ENCODE results near the gene ALCAM.

Gene ALCAM

DNA sequence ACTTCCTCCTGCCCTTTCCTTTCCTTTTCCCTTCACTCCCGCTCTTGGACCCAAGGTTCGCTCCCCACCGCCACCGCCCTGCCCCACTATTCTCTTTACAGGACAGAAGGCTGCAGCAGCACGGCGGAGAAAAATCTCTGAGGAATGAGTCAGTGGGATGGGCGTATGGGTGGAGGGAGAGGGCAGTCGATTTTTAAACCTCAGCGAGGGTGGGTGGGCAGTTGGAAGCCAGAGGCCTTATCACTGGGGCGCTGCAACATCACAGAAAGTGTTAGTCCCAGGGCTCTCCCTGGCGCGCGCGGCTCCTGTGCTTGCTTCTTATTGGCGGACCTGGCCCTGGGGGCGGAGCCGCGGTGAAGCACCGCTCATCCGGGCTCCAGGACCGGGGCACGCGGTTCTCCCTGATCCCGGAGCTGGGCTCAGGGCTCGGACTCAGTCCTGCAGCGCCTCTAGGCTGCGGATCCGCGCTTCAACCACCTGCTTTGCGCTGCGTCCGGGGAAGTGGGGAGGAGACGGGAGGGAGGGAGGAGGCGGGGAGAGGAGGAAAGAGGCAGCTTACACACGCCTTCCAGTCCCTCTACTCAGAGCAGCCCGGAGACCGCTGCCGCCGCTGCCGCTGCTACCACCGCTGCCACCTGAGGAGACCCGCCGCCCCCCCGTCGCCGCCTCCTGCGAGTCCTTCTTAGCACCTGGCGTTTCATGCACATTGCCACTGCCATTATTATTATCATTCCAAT lies at the start of gene ALCAM:
ALCAM (plus strand) TSS at position 584 of the 737 bp plus-strand sequence.
- peak; percentile 75 for DNase-seq

DNA sequence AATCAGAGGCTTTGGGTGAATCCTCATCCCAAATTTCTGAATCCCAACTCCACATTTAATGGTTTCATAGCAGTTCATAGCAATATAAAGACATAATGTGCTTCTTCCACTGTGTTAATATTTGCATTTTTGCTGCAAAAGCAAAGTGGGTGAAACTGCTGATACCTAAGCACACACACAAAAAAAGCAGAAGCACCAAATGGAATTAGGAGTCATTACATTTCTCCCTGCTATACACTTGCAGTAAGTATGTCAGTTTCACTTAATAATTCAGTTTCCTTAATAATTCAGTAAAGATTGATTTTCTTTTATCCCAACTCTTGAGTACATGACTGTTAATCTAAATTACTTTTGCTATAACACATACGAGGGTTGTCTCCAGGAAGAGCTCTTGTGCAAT lies 48.9 kb upstream of the ALCAM start:
- DNase-seq: no peak

DNA sequence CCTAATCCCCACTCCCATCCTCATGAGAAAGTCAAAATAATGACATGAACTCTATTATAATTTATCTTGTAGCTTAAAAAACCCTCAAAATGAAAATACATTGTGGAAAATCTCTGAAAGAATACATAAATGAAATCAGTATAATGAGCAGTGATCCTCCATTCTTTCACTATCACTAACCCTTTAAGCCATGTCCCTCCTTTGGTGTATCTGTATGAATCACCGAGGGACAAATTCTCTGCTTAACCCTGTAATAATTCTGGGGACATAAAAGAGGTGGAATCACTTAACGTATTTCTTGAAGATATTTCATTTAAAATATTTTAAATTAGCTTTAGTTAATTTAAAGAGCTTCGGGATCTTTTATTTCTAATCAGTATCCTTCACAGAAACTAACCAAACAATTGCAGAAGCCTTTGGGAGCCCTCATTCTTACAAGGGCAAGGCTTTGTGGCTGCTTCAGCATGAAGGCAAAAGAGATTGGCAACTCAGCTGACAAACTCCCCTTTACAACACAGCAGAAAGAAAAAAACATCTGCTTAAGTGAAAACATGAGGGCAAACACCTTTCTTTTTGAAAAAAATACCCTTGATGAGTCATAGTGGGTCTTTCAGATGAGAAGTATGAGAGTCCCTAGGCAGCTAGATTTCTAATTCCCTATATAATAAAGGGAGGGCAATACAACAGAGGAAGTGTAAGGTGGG lies 44.0 kb upstream of the ALCAM start:
- no peak for DNase-seq

DNA sequence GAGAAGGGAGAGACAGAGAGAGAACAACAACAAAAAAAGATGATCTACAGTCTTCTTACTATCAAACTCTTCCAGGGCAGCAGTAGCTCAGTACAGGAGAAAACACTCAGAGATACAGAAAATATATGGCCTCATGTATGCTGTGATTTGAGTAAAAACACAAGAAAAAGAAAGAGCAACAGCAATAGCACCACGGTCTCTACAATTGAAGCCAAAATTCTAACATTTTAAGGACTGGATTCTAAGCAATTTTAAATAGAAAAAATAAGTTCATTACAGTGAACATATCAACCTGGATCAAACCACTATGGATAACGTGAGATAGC lies 43.5 kb upstream of the ALCAM start:
- DNase-seq: no peak

DNA sequence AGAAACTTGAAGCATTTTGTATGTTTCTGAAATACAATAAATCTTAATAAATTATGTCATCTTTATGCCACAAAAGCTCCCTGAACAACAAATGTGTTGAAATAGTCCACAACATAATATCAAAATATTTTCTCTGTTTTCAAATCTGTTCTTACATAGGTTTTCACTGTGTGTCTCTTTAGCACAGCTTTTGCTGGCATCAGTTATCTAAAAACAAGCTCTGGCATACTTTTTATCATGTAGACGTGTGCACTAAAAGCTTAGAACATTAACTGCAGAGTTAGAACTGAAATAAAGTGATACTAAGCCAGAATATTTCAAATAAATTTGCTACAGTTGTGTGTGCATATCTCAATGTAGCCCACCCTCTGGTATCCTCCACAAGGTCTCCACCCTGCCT lies 41.8 kb upstream of the ALCAM start:
- no peak for DNase-seq

DNA sequence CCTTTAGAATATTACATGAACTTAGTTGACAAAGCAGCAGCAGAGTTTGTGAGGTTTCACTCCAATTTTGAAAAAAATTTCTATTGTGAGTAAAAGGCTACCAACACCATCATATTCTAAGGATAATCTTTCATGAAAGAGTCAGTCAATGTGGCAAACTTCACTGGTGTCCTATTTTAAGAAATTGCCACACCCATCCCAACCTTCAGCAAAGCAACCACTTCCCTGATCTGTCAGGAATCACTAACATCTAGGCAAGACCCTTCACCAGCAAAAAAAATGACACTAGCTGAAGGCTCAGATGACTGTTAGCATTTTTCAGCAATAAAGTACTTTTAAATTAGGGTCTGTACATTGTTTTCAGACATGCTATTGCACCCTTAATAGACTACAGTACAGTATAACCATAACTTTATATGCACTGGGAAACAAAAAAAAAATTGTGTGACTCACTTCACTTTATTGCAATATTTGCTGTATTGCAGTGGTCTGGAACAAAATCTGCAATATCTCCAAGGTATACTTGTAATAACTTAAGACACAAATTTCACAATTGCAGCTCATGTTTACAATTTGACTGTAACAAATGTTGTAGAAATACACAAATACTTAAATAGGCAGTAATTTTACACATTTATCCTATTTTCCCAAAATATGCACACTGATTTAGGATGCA lies 38.9 kb upstream of the ALCAM start:
- DNase-seq: no peak

DNA sequence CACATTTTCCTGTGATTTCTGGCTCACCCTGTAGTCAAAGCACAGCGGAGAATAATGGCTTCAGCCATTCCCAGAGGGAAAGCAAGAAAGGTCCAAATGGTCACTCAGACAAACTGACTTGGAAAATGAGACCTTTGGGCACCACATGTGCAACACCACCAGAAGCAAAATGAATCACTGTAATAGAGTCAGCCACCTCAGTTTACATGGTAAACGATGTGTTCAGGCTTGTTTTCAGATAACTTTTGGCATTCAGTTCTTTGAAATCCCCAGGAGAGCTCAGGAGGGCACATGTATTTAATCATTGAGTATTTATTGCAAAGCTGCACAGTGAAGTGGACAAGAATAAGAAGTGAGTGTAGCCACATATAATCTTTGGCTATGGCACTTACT lies 38.4 kb upstream of the ALCAM start:
- DNase-seq: no peak

DNA sequence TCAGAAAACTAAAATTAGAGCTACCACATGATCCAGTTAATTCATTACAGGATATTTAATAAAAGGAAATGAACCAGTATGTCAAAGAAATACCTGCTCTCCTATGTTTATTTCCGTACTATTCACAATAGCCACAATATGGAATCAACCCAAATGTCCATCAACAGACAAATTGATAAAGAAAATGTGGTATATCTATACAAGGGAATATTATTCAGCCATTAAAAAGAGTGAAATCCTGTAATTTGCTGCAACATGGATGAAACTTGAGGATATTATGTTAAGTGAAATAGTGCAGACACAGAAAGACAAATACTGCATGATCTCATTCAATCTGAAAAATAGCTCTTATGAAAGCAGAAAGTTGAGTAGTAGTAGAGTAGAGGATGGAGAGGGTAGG lies 33.7 kb upstream of the ALCAM start:
- DNase-seq: no peak

DNA sequence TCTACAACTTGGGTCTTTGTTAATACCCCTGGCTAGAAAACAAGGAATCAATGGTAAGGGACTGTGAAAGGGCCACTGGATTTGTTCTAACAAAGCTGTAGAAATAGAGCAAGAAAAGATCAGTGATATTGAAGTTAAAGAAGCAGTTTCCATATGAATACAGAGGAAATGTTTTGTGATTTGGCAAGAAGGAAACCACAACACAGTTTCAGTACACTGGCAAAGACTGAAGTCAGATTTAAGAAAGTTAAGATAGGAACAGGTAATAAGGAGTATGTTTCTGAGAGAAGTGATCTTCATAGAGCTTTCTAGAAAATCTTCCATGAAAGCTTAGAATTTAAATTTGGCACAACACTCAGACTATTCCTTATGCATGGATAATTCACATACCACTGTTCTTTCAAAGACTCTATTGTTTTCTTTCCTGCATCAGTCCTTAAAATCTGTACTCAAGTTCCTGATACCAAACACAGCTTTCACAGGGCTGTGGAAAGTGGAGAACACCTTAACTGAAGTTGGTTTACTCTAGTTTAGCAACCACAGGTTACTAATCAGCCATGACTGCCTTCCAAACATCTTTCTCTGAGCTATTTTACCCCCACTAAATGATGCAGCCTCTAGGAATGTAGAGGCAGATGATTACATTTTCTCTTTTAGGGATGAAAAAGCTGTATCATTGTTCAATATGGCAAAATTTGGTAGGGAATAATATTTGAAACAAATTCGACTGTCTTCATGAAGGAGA lies 32.4 kb upstream of the ALCAM start:
- no peak for DNase-seq

DNA sequence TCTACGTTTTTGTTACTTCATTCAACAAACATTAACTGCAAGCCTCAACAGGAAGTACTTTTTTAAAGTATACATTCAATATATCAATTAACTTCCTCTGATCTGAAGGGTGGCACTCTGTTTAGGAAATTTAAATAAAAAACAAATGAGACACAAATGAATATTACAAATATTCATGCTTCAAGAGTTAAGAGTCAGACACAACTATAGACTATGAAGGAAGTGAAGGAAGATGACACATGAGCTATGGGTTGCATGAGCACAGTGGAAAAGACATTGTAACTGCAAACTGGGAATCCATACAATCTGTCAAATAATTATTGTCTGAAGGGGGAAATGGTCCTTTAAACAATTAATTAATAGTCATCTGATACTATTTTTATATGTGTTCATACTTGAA lies 26.8 kb upstream of the ALCAM start:
- DNase-seq: no peak

DNA sequence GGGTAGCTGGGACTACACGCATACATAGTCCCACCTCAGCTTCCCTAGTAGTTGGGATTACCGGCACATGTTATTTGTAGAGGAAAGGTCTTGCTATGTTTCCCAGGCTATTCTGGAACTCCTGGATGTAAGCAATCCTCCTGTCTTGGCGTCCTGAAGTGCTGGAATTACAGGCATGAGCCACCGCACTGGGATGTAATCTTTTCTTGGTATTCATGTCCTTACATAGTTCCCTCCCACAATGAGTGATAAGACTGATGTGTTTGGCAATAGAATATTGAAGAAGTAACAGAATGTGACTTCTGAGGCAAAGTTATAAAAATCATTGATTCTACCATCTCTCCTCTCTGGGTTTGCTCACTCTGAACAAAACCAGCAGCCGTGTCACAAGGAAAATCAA lies 22.7 kb upstream of the ALCAM start:
- no peak for DNase-seq

DNA sequence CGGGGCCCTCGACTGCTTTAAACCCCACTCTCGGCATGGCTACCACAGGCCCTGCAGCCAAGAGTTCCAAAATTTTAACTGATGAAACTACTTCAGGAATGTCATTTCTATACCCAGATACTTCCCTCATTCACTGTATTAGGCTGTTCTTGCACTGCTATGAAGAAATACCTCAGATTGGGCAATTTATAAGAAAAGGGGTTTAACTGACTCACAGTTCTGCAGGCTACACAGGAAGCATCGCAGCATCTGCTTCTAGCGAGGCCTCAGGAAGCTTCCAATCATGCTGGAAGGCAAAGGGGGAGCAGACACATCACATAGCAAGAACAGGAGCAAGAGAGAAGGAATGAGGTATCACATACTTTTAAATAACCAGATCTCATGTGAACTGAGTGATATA lies 21.6 kb upstream of the ALCAM start:
- no peak for DNase-seq

DNA sequence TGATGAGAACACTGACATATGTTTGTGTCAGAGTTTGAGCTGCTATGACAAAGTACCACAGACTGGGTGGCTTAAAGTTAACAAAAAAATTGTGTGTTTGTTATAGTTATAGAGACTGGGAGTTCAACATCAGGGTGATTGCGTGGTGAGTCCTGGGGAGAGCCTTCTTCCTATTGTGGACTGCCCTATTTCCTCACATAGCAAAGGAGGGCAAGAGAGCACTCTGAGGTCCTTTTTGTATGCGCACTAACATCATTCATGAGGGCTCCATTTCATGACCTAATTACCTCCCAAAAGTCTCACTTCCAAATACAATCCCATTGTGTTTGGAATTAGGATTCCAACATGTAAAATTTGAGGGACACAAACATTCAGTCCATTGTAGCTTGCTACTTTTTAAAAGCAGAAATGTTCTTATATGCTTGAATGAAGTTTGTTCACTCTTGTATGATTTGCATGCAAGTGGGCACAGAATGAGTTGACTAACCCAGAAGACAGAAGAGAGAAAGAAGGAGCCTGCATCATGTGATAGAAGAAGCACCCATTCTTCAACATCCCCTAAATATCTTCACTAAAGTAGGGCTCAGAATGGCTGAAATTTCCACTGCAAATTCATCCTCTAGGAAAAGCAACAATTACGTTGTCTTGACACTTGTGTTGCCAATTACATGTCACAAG lies 18.9 kb upstream of the ALCAM start:
- DNase-seq: no peak

DNA sequence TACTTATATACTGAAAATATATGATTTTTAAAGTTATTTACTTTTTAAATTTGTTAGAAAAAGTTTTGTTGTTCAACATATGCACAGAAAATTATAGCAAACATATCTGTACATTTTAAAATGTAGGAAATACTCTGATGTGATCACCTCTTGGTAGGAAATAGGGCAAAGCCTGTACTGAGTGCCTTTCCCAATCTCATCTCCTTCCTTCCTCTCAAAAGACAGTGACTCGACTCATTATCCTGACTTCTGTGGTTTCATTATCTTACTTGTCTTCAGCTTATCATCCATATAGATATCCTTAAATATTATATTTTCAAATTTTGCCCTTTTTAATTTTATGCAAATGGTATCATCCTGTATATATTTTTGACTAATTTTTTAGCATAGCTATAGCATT lies 18.4 kb upstream of the ALCAM start:
- no peak for DNase-seq

DNA sequence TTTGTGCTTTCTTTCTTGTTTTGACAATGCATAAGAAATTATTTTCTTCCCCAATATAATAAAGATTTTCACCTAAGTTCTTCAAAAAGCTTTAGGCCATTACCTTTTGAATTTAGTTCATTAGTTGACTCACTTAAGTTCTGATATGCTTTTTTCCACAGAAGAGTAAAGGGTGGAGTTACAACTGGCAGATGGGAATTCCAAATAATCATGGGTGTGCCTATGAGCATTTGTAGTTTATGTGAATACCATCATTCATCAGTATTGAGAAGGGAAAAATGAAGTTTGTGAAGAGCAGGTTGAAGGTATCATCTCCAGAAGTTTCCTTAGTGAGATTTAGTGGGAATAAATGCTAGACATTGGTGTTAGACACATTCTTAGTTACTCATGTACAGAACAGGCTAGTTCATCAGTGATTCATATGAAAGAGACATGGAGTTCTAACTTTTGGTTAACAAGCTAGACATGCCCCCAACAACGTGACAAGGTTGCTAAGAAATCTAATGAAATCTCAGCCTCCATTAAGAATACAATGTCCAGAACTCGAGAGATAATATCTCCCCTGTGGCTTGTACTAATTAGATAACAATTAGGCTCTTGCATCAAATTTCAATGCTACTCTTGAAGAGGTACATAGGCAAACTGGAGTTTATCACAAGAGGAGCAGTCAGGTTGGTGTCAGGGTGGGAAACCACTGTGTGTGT lies 16.9 kb upstream of the ALCAM start:
- no peak for DNase-seq

DNA sequence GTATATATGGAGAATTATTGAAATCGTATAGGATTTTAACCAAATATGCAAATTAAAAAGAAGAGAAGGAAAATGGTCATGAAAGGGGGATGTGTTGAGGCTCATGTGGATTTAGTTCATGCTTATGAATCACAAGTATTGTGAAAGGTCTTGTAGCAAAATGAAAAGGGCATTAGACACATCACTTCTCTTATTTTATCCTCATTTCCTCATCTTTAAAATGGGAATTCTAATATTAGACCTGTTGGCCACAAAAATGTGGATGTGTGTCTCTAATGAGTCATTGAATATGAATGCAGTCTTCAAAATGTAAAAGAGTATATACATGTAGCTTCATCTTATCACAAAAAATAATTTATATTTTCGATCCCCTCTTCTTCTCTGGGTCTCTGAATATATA lies 14.9 kb upstream of the ALCAM start:
- DNase-seq: no peak

DNA sequence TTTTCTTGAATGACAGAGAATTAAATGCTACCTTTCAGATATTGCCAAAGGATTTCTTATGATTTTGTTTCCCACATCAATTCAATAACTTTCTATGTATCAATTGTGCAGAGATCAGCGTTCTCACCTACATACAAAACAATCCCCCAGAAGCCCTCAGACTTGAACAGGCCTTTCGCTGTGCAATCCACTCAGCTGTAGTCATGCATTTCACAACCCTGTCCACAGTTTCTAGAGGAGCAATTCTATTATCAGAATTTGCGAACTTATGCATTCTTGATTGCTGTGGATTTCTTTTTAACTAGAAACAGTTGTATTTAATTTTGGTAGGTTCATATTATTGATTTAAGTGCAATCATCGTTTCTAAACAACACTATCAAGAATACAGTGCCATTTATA lies 13.7 kb upstream of the ALCAM start:
- no peak for DNase-seq

DNA sequence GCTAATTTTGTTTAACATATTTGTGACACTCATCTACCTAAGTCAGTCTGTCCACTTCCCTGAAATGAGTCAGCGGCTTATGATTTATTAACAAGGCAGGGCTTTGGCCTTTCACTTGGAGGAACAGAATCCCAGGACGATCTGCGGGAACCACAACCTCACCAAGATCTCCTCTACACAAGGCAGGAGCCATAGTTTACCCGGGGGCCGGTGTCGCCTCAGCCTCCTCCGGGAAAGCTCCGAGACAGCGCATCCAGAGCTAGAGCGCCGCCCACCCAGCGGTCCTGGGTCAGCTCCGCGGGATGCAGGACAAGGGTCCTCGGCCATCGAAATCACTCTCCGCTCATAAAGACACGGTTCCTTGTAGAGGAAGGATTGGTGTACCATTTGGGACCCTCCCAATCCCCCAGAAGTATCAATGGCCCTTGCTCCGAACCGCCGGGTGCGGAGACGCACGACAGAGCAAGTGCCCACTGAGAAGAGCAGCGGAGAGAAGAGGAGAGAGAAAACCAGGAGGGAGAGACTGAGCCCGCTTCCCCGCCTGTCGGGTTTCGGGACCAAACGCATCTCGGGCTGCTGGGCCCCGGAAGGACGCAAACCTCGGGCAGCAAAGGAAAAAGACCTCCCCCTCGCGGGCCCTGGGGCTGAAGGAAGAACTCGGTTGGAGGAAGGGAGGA lies 13.1 kb upstream of the ALCAM start:
- DNase-seq: no peak

DNA sequence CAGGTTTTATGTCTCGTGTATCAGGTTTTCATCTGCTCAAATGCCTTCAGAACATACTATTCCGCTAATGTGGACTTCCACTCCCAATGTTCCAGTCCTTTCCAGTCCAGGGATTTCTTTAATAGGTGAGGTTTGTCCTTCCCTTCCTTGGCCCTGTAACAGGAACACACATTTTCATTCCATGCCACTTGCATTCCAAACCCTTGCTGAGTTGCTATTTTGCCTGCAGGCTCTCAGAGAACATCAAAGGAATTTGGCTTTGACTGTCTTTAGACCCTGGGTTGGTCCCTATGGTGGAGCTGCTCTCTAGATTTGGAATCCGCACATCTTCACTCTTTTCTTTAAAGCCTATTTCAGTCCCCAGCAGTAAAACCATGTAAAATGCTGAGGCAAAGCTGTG lies 12.3 kb upstream of the ALCAM start:
- DNase-seq: no peak

DNA sequence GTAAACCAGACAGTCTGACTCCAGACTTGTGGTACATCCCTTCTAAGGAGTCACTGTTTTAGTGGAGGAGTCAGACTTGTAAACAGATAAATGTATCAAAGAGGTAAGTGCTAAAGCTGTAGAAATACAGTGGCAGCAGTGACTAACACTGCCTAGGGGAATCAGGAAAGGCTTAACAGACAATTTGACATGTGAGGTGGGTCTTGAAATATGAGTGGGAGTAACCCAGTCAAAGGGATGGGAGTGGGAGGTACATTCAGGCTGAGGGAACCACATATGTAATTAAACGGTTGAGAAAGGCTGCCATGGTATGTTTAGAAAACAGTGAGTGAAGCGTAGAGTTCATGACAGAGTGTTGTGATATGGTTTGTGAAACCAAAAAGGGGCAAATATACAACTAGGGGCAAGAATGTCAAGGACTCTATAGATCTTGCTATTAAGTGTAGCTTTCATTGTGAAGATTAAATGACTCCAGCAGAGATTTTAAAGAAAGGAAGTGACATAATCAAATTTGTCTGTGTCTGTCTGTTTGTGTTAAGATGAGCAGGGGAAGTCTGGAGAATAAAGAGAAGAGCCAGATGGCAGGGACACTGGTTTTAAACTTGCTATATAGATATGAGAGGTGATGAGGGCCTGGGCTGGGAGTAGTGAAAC lies 11.2 kb upstream of the ALCAM start:
- DNase-seq: no peak

DNA sequence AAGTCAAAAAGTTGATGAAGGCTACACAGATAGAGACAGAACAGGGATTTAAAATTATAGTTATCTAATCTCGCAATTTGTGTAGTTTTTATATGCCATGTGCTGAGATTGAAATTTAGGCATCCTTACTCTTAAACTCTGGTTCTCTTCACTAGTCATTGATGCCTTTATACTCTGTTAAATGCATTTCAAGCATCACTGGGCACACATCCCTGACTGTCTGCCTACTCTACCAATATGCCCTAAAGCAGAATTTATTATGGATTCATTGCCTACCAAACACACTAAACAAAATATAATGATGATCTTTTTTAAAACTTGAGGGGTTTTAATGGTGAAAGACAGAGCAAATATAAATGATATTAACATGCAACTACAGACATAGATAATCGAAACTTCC lies 10.3 kb upstream of the ALCAM start:
- no peak for DNase-seq

Data from activated CD8-positive, alpha-beta memory T cell treated with anti-CD3 and anti-CD28 coated beads, Interleukin-2, amount 50 U/mL, for 4 hours (primary cell).